Upper lobe of left lung (tissue), 4 donors: ENCODE results near the gene CACNA2D2.

Experiments used
- CTCF ChIP-seq, 6 experiments: fragments of 450-650 bp in 4 of 6; fragments of 200-600 bp in 2 of 6; sonication (generic) in 2 of 6; IDR thresholded peaks; one replicate each; pipeline ENCODE4 v1.5.1; 2016 to 2019; ENCODE audit warnings: antibody characterized with exemption in 6 of 6
- EP300 ChIP-seq, 4 donors: sonication (generic); formaldehyde crosslinking; IDR thresholded peaks; one replicate each; pipeline ENCODE4 v1.5.1; 2017; ENCODE audit warnings: antibody characterized with exemption in 4 of 4, control low read depth in 2 of 4

DNA sequence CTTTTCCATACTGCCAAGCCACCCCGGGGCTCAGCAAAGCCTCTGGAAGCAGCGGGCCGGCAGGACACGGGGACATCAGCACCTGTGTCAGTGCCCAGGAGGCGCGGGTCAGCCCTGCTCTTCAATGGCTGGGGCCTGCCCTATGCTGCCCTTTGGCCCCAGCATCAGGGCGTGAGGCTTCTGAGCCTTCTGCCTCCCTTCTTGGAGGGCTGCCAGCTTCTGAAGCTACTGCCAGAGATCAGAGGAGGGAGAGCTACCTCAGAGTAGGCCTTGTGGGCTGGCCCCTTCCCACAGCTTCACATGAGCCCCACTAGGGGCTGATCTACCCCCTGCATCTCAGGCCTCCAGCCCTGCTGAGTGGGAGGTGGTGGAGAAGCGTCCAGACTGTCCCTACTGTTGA is 131.1 kb downstream of the CACNA2D2 start:
- TF ChIP-seq CTCF (IDR thresholded peaks at IDR 0.05) = no peak
- TF ChIP-seq EP300 (IDR thresholded peaks at IDR 0.05) = no peak
